ENCODE results near the gene BAIAP2. TPM values are rescaled to one million over a fixed set of nuclear protein-coding genes. Genes with fewer than 3 reads are reported as not detected.

BAIAP2 gene
- total and polyA plus RNA-seq, 2 experiments from 2014 or later = 27.1 to 49.7 TPM

DNA sequence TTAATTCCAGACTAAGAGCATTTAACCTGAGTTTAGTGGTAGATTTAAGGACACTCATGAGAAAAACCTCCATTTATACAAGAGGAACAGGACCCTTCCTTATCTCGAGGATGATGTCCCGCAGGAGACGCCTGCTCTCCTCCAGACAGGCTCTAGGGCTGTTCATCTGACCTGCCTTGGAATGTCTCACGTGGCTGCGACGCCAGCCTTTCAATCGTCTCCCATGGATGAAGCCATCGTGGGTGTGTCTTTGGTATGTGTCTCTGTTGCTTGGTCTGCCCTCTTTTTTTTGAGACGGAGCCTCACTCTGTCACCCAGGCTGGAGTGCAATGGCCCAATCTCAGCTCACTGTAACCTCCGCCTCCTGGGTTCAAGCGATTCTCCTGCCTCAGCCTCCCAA lies 26.8 kb upstream of the BAIAP2 start:
- Histone ChIP-seq H3K9me3 (ENCODE audit: low read depth) (no peaks in the 10 kb centered on the region), H3K79me2 (no peaks in the 10 kb centered on the region), H3K4me1 (ENCODE audit: insufficient read depth) (peaks cover 9% of the 10 kb centered on the region), H3K27me3 (peaks cover 35% of the 10 kb centered on the region), H2AFZ (no peak overlapping the region), H3K27ac (no peak overlapping the region), H3K4me3 (no peak overlapping the region), H3K4me2 (no peak overlapping the region), H3K9me2 (replicated peaks; ENCODE audit: insufficient read depth) (no peaks in the 10 kb centered on the region), H4K20me1 (ENCODE audit: insufficient read depth, poor library complexity, severe bottlenecking) (no peaks in the 10 kb centered on the region), H3K36me3 (replicated peaks; ENCODE audit: insufficient read depth, low read depth) (no peaks in the 10 kb centered on the region)
- TF ChIP-seq, protein P1, sequence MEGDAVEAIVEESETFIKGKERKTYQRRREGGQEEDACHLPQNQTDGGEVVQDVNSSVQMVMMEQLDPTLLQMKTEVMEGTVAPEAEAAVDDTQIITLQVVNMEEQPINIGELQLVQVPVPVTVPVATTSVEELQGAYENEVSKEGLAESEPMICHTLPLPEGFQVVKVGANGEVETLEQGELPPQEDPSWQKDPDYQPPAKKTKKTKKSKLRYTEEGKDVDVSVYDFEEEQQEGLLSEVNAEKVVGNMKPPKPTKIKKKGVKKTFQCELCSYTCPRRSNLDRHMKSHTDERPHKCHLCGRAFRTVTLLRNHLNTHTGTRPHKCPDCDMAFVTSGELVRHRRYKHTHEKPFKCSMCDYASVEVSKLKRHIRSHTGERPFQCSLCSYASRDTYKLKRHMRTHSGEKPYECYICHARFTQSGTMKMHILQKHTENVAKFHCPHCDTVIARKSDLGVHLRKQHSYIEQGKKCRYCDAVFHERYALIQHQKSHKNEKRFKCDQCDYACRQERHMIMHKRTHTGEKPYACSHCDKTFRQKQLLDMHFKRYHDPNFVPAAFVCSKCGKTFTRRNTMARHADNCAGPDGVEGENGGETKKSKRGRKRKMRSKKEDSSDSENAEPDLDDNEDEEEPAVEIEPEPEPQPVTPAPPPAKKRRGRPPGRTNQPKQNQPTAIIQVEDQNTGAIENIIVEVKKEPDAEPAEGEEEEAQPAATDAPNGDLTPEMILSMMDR (IDR thresholded peaks at IDR 0.05; ENCODE audit: poor library complexity) = no peak
- TF ChIP-seq EZH2phosphoT487 (IDR thresholded peaks at IDR 0.05; ENCODE audit: low read depth, severe bottlenecking, unreplicated experiment) = no peak
- TF ChIP-seq EZH2 (IDR thresholded peaks at IDR 0.05; ENCODE audit: borderline replicate concordance) = no peak
- 81% methylated on average over 11 of the region's 11 CpGs for WGBS (ENCODE audit: low lambda C conversion rate, missing lambda C conversion rate)
- DNase-seq (ENCODE audit: low spot score) = no peak

DNA sequence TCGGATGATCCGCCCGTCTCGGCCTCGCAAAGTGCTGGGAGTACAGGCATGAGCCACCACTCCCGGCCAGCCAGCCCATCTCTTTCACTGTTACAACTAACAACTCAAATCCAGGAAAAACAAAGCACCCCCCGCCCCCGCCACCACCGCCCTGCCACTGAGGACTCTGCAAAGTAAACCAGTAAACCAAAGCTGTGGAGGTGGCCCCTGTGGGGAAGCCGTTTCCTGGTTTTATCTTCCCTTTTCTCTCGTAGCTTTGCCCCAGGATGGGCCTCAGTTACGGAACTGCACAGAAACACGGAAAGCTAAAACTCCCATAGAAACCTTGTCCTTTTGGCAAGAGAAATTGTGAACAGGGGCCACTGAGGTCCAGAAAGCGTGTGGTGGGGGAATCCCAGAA lies 25.8 kb upstream of the BAIAP2 start:
- no peaks in the 10 kb centered on the region for H3K9me2 ChIP-seq (replicated peaks; ENCODE audit: insufficient read depth)
- H4K20me1 ChIP-seq (ENCODE audit: insufficient read depth, poor library complexity, severe bottlenecking) = no peaks in the 10 kb centered on the region
- H3K9me3 ChIP-seq (ENCODE audit: low read depth) = no peaks in the 10 kb centered on the region
- no peak for DNase-seq (ENCODE audit: low spot score)
- no peak overlapping the region for H3K4me2 ChIP-seq
- TF ChIP-seq, protein P1 (IDR thresholded peaks at IDR 0.05; ENCODE audit: poor library complexity) = no peak
- TF ChIP-seq EZH2 (IDR thresholded peaks at IDR 0.05; ENCODE audit: borderline replicate concordance) (no peak), EZH2phosphoT487 (IDR thresholded peaks at IDR 0.05; ENCODE audit: low read depth, severe bottlenecking, unreplicated experiment) (no peak)
- WGBS (ENCODE audit: low lambda C conversion rate, missing lambda C conversion rate) = 83% methylated on average over 14 of the region's 14 CpGs
- H2AFZ ChIP-seq = no peak overlapping the region
- H3K36me3 ChIP-seq (replicated peaks; ENCODE audit: insufficient read depth, low read depth) = no peaks in the 10 kb centered on the region
- no peaks in the 10 kb centered on the region for H3K79me2 ChIP-seq
- H3K27me3 ChIP-seq = peaks cover 26% of the 10 kb centered on the region
- H3K4me3 ChIP-seq = no peak overlapping the region
- H3K27ac ChIP-seq = no peak overlapping the region
- peaks cover 6% of the 10 kb centered on the region for H3K4me1 ChIP-seq (ENCODE audit: insufficient read depth)

DNA sequence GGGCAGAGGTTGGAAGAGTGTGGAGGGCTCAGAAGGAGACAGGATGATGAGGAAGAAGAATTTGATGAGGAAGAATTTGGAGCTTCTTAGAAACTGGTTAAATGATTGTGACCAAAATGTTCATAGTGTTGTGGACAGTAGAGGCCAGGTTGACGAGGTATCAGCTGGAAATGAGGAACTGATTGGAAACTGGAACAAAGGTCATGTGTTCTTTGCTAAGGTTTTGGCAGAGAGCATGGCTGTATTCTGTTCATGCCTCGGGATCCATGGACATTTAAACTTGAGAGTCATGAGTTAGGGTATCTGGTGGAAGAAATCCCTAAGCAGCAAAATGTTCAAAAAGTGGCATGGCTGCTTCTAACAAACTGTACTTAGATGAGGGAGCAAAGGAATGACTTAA lies 24.0 kb upstream of the BAIAP2 start:
- peaks cover 14% of the 10 kb centered on the region for H3K27me3 ChIP-seq
- H3K9me3 ChIP-seq (ENCODE audit: low read depth) = no peaks in the 10 kb centered on the region
- no peaks in the 10 kb centered on the region for H3K36me3 ChIP-seq (replicated peaks; ENCODE audit: insufficient read depth, low read depth)
- no peaks in the 10 kb centered on the region for H3K9me2 ChIP-seq (replicated peaks; ENCODE audit: insufficient read depth)
- H3K27ac ChIP-seq = no peak overlapping the region
- no peak overlapping the region for H2AFZ ChIP-seq
- WGBS (ENCODE audit: low lambda C conversion rate, missing lambda C conversion rate) = 78% methylated on average over 2 of the region's 2 CpGs
- no peak overlapping the region for H3K4me2 ChIP-seq
- no peak for DNase-seq (ENCODE audit: low spot score)
- no peak overlapping the region for H3K4me3 ChIP-seq
- no peaks in the 10 kb centered on the region for H4K20me1 ChIP-seq (ENCODE audit: insufficient read depth, poor library complexity, severe bottlenecking)
- H3K4me1 ChIP-seq (ENCODE audit: insufficient read depth) = no peaks in the 10 kb centered on the region
- no peaks in the 10 kb centered on the region for H3K79me2 ChIP-seq
- no peak for TF ChIP-seq EZH2 (IDR thresholded peaks at IDR 0.05; ENCODE audit: borderline replicate concordance)
- TF ChIP-seq, protein P1 (IDR thresholded peaks at IDR 0.05; ENCODE audit: poor library complexity) = no peak

DNA sequence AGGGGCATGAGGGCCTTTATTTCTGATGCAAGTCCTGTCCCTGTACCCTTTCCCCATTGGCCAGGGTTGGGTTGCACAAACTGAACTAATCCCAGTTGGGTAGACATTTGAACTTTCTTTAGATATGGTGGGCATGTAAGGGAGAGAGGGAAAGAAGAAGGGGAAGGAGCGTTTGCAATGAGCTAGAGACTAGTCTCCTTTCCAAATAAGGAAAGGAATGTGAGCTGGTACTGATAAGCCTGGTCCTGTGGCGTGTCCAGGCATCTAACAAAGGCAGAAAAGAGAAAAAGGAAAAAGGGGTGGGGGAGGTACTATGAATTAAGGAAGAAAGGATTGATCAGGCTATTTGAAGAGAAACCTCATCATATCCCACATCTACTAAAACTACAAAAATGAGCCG lies 23.0 kb upstream of the BAIAP2 start:
- H3K4me3 ChIP-seq = no peak overlapping the region
- no peaks in the 10 kb centered on the region for H3K9me3 ChIP-seq (ENCODE audit: low read depth)
- no peak overlapping the region for H2AFZ ChIP-seq
- H4K20me1 ChIP-seq (ENCODE audit: insufficient read depth, poor library complexity, severe bottlenecking) = no peaks in the 10 kb centered on the region
- peak overlapping the region; percentile 44 for H3K27ac ChIP-seq
- no peaks in the 10 kb centered on the region for H3K9me2 ChIP-seq (replicated peaks; ENCODE audit: insufficient read depth)
- WGBS (ENCODE audit: low lambda C conversion rate, missing lambda C conversion rate) = 38% methylated on average over 3 of the region's 3 CpGs
- TF ChIP-seq, protein P1 (IDR thresholded peaks at IDR 0.05; ENCODE audit: poor library complexity) = no peak
- no peak for TF ChIP-seq EZH2 (IDR thresholded peaks at IDR 0.05; ENCODE audit: borderline replicate concordance)
- peaks cover 6% of the 10 kb centered on the region for H3K27me3 ChIP-seq
- no peaks in the 10 kb centered on the region for H3K4me1 ChIP-seq (ENCODE audit: insufficient read depth)
- peak; percentile 4 for DNase-seq (ENCODE audit: low spot score)
- no peaks in the 10 kb centered on the region for H3K36me3 ChIP-seq (replicated peaks; ENCODE audit: insufficient read depth, low read depth)
- no peak overlapping the region for H3K4me2 ChIP-seq
- H3K79me2 ChIP-seq = no peaks in the 10 kb centered on the region

Data from hepatocyte (in vitro differentiated cells).